Activated CD4-positive, alpha-beta T cell treated with anti-CD3 and anti-CD28 coated beads, Interleukin-10, Interleukin-2, amounts not matched to agents 100 ng/mL and 50 ng/mL, durations not matched to agents 16 hours and 8 hours (primary cell): ENCODE results near the gene SRP68.

Experiments used
- DNase-seq: peaks from one replicate; pipeline ENCODE4 v3.0.0-alpha.2; 2020

The SRP68 gene

DNA sequence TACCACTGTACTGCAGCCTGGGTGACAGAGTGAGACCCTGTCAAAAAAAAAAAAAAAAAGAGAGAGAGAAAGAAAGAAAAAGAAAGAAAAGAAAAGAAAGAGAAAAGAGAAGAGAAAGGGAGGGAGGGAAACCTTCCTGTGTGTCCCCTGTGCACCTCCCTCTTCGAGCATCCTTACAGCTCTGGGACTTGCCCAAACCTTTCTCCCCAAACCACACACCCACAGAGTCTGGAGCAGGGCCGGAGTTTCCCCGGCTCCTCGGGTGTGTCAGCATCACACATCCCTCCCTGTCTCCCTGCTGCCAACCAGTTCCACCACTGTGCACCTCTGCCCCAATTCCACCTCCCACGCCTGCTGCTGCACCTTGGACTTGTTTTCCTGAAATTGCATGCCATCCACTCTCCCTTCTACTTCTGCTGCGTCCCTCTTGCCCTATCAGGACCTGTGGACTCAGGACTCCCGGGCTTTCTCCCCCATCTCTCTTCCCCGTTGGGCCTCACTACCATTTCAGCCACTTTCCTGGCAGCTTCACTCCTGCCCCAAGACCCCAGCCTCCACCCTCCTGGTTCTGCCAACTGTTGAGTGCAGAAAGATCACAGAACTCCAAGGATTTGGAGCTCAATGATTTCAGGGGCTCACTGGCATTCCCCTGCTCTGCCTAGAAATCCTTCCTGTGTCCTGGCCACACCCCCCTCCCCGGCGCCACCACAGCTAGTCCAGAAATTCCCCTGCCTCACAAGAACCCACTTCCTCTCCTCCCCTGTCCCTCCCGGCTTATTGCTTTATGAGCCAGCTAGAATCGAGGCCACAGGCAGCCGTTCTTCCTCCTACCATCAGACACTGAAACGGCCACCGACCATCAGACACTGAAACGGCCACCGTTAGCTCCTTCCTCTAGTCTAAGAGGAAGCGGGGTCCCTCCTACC lies 75.4 kb downstream of the SRP68 start:
- DNase-seq, result peak; percentile 50

DNA sequence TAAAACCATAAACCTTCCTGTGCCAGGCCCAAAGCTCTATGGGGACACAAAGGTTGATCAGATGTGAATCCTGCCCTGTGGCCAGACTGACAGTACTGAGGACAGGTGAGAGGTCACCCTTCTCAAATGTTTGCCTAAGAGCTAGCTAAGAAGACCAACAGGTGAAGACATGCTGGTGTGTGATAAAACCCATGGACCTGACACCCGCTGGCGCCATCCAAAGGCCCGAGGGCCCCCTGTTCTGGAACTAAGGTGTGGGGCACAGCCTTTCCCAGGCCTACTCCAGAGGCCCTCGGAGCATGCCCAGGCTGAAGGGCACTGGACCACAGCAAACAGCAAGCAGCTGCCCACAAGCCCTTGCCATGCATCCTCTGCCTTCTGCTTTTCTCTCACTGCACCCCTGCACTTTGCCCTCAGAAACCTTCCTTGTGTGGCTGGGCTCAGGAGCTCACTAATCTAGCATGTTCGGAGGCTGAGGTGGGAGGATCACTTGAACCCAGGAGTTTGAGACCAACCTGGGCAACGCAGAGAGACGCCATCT lies 76.9 kb downstream of the SRP68 start:
- DNase-seq, result no peak

GRCh38 chr17:75994802-75995370 lies 77.4 kb downstream of the SRP68 start:
- DNase-seq, result no peak

DNA sequence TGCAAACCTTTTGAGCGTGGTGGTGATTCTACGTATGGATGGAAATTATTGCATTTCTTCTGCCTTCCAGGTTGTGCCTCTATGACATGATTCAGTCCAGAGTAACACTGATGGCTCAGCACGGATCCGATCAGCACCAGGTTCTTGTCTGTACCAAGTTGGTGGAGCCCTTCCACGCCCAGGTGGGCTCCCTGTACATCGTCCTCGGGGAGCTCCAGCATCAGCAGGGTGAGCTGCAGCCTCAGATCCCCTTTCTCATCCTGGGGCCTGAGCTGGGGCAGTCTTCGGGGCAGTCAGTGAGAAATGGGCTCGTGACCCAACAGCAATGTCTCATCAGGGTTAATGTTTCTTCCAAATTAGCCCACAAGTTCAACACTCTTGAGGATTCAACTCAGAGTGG lies 80.9 kb downstream of the SRP68 start:
- DNase-seq, result no peak
